HG03442 (cell line): ENCODE data around the gene PPFIA3.
"Not testable (repeated sequence)": the region's sequence is repeated elsewhere in the genome, so short reads cannot be mapped to it uniquely, and the experiment has no call there.

Experiments
- ATAC-seq: cut with Tn5 transposase; IDR thresholded peaks from one replicate; pipeline ENCODE4 v1.9.1; 2021; ENCODE audit warnings: mild to moderate bottlenecking, moderate library complexity; ENCODE audit not compliant: unreplicated experiment

The PPFIA3 gene

DNA sequence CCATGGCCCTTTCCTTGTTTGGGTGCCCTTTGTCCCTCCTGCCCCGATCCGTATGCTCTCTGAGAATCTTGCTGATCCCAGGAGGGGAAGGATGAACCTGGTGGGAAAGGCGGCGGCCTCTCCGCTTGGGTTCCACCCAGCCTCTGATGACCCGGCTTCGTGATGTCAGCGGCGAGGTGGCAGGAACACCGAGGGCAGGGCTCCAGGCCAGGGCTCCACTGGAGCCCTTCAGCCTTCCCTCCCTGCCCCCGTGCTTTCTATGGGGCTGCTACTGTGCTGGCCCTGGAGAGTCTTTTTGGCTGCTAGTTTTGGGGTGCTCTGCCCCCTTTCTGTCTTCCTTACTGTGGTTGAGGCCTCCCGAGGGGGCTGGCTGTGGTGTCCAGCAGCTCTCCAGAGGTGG is 17.0 kb upstream of the PPFIA3 start:
- no peak for ATAC-seq

DNA sequence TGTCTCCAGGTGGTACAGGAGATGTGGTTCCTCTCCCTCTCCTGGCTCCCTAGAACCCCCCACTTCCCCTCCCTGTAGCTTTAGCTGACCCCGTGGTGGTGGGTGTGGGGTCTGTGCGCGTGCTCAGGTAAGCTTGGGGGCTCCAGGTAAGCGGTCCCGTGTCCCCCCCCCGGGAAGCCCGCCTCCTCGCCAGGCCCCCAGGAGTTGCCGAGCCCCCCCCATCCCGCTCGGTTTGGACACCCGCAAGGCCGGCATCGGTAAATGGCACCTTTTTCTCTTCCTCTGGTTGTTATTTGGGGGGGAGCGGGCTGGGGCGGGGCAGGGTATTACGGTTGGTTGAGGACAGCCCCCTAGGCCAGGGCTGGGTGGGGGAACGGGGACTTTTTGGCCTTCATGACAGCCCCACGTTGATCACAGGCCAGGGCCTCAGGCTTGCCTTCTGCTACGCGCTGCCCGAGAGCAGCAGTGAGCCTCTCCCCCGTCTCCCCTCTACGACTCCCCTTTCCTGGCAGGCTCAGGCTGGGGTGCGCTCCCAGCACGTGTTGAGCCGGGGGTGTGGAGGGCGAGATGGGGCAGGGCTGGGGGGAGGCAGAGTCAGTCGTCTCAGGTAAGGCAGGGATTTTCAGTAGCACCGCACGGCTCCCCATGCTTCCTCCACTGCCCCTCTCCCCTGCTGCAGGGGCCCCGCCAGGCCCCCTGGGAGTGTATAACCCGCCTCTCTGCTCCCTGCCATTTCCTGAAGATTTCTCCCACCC is 15.8 kb upstream of the PPFIA3 start:
- no peak for ATAC-seq

DNA sequence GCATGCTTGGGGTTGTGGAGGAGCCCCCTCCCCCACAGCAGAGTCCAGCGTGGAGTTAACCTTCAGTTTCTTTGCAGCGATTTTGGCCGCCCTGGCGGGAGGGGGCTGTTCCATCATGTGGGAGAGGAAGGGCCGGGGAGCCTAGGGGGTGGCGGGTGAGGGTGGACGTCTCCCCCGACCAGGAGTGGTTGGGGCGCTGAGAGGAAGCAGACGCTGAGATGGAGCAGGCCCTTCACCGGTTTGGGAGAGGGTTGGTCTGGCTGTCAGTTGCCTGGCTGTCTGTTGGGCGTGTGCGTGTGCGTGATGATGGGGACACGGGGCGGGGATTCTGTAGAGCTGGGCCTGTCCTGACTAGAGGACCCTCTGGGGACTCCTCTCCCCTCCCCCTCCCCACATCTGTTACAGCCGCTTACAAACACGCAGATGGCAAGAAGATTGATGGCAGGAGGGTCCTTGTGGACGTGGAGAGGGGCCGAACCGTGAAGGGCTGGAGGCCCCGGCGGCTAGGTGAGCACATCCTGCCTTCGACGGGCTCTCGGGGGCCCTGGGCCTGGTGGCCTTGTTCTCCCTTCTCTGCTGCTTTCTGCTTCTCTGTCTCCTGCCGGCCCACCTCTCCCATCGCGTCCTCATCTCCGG is 15.0 kb upstream of the PPFIA3 start:
- no peak for ATAC-seq

DNA sequence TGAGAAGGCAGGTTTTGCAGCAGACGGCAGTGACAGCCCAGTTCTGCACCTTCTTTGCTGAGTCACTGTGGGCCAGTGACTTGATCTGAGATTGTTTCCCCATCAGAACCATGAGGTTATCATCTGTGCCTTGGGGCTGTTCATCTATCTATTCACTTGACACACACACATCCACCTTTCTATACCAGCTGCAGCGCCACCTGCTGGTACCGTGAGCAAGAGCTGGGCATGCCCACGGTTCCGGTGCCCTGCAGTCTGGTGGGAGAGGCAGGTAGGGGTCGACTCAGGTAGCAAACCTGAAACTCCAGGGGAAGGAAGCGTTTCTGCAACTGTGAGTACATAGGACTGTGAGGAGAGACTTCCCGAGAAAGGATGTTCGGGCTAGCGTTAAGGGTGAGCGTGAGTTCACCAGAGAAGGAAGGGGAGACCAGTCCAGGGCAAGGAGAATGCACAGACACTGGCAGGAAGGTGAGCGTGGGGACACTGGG is 12.7 kb upstream of the PPFIA3 start:
- ATAC-seq = no peak

DNA sequence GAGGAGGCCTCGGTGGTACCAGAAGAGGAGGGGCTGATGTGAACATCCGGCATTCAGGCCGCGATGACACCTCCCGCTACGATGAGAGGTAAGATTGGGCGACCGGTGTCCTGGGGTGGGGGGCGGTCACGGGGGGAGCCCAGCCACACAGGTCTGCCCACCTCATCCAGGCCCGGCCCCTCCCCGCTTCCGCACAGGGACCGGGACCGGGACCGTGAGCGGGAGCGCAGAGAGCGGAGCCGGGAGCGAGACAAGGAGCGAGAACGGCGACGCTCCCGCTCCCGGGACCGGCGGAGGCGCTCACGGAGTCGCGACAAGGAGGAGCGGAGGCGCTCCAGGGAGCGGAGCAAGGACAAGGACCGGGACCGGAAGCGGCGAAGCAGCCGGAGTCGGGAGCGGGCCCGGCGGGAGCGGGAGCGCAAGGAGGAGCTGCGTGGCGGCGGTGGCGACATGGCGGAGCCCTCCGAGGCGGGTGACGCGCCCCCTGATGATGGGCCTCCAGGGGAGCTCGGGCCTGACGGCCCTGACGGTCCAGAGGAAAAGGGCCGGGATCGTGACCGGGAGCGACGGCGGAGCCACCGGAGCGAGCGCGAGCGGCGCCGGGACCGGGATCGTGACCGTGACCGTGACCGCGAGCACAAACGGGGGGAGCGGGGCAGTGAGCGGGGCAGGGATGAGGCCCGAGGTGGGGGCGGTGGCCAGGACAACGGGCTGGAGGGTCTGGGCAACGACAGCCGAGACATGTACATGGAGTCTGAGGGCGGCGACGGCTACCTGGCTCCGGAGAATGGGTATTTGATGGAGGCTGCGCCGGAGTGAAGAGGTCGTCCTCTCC is 11.5 kb upstream of the PPFIA3 start:
- no peak for ATAC-seq

DNA sequence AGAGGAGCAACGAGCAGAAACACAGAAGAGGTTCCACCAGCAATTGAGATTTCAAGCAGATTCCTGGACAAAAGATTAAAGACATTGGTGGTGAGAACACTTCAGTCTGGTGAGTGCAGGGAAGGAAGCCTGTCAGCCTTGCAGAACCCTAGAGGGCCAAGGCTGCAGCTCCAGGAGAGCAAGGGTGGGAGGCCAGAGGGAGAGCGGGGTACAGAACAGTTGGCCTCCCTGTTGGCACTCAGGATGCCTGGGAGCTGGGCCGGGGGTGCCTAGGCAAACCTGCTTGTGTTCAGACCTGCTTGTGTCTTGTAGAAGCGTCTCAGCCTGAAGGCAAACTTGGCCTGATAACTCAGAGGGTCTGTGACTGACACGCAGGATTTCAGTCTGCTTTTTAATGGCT is 10.3 kb upstream of the PPFIA3 start:
- no peak for ATAC-seq

DNA sequence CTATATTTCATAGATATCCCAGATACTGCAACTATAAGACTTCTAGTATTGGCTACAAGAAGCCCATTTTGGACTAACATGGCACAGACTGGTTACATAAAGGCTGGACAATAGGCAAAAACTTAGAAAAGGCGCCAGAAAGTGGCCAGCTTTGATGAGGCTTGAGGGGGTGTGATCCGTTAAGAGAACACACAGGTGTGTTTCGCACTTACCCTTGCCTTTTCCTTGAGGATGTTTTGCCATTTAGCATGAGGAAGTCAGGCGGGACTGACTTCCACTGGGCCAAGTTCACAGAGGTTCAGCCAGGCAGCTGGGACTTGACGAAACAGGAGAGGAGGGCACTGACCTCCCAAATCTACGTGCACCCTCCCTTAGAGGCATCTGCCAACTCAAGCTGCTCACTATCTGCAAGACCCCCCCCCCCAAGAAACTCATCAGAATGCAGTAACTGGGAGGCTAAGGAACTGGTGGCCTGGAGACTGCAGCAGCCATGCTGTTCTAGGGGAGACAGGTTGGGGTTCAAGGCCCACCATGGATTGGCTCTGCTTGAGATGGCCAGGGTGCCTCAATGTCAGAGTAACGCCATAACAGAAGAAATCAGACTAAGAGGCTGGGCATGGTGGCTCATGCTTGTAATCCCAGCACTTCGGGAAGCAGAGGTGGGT is 9.6 kb upstream of the PPFIA3 start:
- no peak for ATAC-seq

DNA sequence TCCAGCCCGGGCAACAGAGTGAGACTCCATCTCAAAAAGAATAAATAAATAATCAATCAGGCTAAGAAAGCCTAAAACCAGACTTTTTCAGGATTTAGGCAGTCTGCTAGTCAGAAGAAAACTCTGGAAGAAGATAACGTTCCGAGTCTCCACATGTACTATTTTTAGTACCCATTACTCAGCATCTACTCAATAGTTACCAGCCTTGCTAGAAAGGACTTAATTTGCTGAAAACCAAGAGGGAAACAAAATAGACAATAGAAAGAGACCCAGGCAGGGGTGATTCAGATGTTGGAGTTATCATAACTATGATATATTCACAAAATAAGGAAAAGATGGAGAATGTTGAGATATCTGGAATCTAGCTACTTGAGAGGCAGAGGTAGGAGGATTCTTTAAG is 8.8 kb upstream of the PPFIA3 start:
- no peak for ATAC-seq

DNA sequence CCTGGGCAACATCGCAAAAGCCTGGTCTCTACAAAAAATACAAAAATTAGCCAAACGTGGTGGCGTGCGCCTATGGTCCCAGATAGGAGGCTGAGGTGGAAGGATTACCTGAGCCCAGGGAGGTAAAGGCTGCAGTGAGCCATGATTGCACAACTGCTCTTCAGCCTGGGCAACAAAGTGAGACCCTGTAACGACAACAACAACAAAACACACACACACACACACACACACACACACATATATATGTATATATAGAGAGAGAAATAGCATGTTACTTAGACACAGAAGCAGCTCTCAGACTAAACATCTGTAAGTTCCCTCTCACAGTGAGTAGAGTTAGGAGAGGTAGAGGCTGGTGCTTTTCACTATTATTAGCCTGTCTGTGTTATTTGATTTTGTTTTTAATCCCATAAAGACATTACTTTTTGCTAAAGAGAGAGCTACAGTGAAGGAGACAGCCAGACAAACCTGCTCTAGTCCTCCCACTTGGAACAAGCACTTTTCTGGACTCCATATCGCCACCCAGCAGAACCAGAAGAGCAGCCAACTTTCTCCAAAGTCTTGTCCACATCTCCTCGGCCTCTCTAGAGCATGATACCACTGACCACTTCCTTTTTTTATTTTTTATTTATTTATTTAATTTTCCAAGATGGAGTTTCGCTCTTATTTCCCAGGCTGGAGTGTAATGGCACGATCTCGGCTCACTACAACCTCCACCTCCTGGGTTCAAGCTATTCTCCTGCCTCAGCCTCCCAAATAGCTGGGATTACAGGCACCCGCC is 7.9 kb upstream of the PPFIA3 start:
- ATAC-seq = no peak

DNA sequence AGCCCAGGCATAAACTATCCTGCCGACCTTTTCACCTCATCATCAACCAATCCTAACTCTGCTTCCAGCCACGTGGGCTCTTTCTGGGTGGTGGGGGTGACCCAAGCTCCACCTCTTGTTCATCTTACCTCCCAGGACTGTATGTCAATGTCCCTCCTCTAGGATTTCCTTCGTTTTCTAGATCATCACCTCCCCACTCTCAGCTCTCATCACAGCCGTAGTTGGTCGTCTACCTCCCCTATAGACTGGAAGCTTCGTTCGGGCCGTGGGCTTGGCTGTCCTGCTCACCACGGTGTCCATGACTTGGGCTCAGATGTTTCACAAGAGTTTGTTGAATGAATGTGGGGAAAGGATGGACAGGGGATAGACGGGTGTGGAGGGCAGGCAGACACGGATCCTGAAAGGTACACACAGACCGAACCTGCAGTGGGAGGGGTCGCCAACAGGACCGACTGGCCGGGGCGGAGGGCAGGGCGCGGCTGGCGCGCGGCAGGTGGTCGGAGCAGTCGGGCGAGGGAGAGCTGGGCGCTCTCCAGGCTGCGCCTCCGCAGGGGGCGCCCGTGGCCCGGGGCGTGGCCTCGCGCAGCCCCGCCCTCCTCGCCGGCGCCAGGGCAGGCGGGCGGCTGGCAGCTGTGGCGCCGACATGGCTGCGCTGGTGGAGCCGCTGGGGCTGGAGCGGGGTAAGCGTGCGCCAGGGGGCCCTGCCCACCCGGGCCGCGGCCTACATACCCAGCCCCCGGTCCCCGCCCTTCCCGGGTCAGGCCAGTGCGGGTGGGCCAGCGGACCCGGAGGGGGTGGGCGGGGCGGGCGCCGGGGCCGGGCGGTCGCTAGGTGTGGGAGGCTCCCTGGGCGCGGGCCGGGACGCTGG is 5.3 kb upstream of the PPFIA3 start, which contains the start of gene LIN7B:
Gene LIN7B, plus strand, starts transcription at position 609 of the 868 bp plus-strand sequence. Its CDS starts 35 bp downstream, at position 644.
- ATAC-seq = peak; percentile 44

DNA sequence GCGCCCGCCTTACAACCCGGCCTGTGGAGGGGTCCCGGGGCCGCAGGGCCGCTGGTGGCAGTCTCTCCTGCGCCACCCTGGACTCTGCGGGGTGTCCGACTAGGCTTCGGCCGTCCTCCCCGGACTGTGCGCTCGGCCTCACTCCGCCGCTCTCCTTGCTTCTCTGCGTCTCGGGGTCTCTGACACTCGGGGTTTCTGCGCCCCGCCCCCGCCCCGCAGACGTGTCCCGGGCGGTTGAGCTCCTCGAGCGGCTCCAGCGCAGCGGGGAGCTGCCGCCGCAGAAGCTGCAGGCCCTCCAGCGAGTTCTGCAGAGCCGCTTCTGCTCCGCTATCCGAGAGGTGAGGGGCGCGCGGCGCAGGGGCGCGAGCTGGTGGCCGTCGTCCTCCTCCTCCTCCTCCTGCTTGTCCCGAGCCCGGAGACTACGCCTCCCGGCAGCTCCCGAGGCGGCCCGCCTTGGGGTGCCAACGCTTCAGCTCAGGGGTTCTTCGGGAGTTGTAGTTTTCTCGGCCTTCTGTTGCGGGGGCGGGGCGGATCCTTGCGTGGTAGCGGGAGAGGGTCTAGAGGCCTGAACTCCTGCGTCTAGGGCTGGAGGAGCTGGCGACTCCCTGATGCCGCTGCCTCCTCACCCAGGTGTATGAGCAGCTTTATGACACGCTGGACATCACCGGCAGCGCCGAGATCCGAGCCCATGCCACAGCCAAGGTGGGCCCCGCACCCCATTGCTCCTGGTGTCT is 4.5 kb upstream of the PPFIA3 start:
- ATAC-seq = no peak

DNA sequence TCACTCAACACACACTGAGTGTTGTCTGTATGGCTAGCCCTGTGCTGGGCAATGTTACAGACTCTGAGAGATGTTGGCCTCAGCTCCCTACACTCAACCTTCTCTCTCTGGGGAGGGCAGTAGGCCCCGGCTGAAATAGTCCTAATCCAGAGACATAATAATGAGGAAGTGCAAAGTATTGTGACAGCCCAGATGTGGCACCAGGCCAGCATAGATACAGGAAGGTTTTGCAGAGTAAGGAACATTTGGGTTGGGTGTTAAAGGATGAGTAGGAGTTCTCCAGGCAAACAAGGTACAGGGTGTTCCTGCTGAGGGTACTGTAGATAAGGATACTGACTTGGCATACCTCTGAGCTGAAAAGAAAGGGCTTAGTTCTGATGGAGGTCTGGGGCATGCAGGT is 2.8 kb upstream of the PPFIA3 start:
- ATAC-seq = no peak

DNA sequence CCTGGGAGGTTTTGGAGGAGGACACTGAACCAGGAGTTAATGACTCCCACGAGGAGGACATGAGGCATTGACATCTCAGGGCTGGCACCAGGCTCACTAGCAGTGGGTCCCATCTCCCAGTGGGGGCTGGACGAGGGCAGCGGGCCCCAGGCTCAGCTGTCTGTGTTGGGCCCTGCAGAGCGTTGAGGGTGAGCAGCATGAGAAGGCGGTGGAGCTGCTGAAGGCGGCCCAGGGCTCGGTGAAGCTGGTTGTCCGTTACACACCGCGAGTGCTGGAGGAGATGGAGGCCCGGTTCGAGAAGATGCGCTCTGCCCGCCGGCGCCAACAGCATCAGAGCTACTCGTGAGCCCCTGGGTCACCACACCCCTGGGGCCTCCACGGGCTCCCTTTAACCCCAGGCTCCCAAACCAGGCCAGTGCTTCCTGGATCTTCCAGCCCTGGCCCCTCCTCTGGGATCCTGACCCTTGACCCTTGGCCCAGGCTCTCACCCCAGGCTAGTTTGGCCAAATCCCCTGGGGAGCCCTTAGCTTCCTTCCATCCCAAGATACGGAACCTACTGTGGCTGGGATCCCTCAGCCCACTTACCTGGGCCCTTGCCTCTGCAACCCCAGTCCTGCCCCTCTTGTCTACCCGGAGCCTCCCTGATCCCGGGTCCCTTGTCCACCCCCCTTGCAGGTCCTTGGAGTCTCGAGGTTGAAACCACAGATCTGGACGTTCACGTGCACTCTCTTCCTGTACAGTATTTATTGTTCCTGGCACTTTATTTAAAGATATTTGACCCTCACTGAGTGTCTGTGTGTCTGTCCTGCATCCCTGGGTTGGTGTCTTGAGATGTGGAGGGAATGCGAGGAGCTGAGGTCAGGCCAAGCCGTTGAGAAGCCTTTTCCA is 1.4 kb upstream of the PPFIA3 start:
- no peak for ATAC-seq

DNA sequence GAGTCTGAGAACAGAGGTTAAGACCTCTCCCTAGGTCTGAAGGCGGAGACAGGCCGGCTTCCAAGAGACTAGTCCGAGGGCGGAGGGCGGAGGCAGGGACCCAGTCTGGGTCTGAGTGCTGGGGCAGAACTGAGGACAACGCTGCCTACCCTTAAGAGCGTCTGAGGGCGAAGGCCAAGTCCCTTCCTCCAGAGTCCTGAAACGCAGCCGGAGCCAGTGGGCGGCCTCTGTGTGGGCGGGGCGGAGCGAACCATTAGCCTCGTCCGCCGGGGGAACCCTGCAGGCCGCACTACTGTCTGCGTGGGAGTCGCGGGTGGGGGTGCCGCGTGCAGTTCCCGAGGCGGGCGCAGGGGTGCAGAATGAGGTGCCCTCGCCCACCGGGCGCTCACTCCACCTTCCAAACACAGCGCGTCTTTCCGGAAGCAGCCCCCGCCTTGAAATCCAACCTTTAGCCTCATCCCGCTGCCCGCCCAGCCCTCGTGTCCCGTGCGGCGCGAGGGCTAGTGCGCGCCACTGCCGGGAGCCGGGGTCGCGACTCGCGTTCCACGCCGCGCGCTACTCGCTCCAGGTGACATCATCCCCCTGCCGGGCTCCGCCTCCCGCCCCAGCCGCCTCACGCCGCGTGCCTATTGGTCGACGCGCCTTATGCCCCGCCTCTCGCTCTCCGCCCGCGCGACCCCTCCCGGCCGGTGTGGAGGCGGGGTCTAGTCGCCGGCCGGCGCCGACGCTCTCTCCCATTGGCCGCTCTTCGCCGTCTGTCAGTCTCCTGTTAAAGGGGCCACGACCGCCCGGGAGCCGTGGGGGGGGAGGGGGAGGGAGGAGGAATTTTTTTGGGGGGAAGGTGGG is 556 bp upstream of the PPFIA3 start, which contains the start of gene C19orf73:
Gene C19orf73, minus strand, starts transcription at position 579 of the 846 bp plus-strand sequence. Its CDS starts 121 bp downstream, at position 458.
- ATAC-seq = peak; percentile 71

DNA sequence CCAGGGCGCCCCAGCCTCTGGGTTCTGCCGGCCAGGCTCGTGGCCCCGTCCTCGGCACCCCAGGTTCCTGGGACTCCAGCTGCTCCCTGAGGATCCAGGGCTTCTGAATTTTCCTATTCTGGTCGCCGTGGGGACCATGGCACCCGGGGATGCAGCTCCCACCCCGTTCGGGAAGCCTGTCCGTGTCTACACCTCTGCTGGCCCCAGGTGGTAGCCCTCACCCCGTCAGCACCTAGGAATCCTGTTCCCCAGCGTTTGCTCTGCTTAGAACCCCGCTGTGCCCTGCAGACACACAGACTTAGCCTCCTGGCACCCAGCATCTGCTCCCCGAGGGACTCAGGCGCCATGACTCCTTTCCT is 960 bp downstream of the PPFIA3 start:
- ATAC-seq = no peak

DNA sequence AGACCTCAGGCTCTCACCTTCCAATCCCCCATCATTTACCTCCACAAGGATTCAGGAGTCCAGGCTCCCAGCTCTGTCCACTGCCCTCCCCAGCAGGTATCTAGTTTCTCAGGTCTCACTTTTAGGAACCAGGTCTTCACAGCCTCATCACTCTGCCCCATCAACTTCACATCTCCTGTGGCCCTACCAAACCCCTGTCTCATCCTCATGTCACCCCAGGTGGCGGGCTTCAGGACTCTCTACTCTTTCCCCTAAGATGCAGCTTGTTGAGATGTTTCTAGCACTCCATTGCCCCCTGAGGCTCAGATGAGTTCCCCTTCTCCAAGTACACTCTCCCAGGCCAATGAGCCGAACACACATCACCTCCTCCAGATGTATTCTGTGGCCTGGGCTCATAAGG is 1.5 kb downstream of the PPFIA3 start:
- no peak for ATAC-seq

DNA sequence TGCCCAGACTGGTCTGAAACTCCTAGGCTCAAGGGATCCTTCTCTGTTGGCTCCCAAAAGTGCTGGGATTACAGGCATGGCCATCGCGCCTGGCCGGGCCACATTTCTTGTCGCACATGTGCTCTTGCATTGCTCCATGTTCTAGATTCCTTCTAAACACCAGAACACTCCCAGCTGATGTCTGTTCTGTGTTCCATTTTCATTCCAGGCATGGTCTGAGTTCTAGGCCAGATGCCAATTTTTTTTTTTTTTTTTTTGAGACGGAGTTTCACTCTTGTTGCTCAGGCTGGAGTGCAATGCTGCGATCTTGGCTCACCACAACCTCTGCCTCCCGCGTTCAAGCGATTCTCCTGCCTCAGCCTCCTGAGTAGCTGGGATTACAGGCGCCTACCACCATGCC is 2.5 kb downstream of the PPFIA3 start:
- ATAC-seq = not testable (repeated sequence)
